ENCODE data around the gene BRD3.

GRCh38 chr9:134046894-134047681, 20.7 kb downstream of the BRD3 start:
- TF ChIP-seq POLR2A (IDR thresholded peaks at IDR 0.05; ENCODE audit: low read length) (no peak), GATA1 (IDR thresholded peaks at IDR 0.05; ENCODE audit: low read depth, low read length) (no peak)

All from erythroblast (primary cell).